GM23338 (cell line): ENCODE data around the gene HTR6. TPM values are rescaled to one million over a fixed set of nuclear protein-coding genes. Genes with fewer than 3 reads are reported as not detected.

Experiments
- ATAC-seq: fragments of 200-7000 bp; cut with Tn5 transposase; 3 replicates; pipeline ENCODE4 v1.9.1; 2020
- DNase-seq: peaks from one replicate; pipeline ENCODE4 v3.0.0-alpha.2; 2015; ENCODE audit warnings: low spot score
- H2AFZ ChIP-seq: fragments of 200-600 bp; sonication (generic); 2 replicates; pipeline ENCODE4 v1.8.0; 2016; ENCODE audit warnings: antibody characterized with exemption, mild to moderate bottlenecking, moderate library complexity
- H3F3A ChIP-seq: fragments of 200-600 bp; sonication (generic); replicated peaks from 2 replicates; pipeline ENCODE4 v1.8.0; 2017; ENCODE audit warnings: antibody characterized with exemption, mixed run types, low read depth
- H3K27ac ChIP-seq: fragments of 200-600 bp; sonication (generic); 2 replicates; pipeline ENCODE4 v1.6.1; 2016; ENCODE audit warnings: low read depth
- H3K27me3 ChIP-seq: fragments of 200-600 bp; sonication (generic); 2 replicates; pipeline ENCODE4 v1.8.0; 2016; ENCODE audit warnings: mild to moderate bottlenecking, mixed run types, moderate library complexity; ENCODE audit not compliant: insufficient read depth
- H3K36me3 ChIP-seq: fragments of 200-600 bp; sonication (generic); 2 replicates; pipeline ENCODE4 v1.8.0; 2016; ENCODE audit warnings: mild to moderate bottlenecking; ENCODE audit not compliant: insufficient read depth
- H3K4me1 ChIP-seq: fragments of 200-600 bp; sonication (generic); 2 replicates; pipeline ENCODE4 v1.8.0; 2016; ENCODE audit warnings: mild to moderate bottlenecking, moderate library complexity; ENCODE audit not compliant: insufficient read depth
- H3K4me2 ChIP-seq: fragments of 200-600 bp; sonication (generic); 2 replicates; pipeline ENCODE4 v1.7.1; 2017; ENCODE audit warnings: mixed run types
- H3K4me3 ChIP-seq: fragments of 200-600 bp; sonication (generic); 2 replicates; pipeline ENCODE4 v1.6.1; 2016; ENCODE audit warnings: mixed run types
- H3K79me2 ChIP-seq: fragments of 200-600 bp; sonication (generic); replicated peaks from 2 replicates; pipeline ENCODE4 v1.8.0; 2017; ENCODE audit warnings: mild to moderate bottlenecking; ENCODE audit not compliant: insufficient read depth
- H3K9me2 ChIP-seq: fragments of 200-600 bp; sonication (generic); 2 replicates; pipeline ENCODE4 v1.8.0; 2017; ENCODE audit not compliant: insufficient read depth
- H4K20me1 ChIP-seq: fragments of 200-600 bp; sonication (generic); replicated peaks from 2 replicates; pipeline ENCODE4 v1.8.0; 2017; ENCODE audit warnings: mild to moderate bottlenecking; ENCODE audit not compliant: insufficient read depth
- H3K27ac Mint-ChIP-seq: 2 replicates; pipeline ENCODE4 v1.8.0; 2020; ENCODE audit warnings: inconsistent platforms, mild to moderate bottlenecking, moderate library complexity, mixed read lengths
- H3K27me3 Mint-ChIP-seq: 3 replicates; pipeline ENCODE4 v1.8.0; 2022; ENCODE audit warnings: low read depth, mild to moderate bottlenecking, moderate library complexity, mixed read lengths, inconsistent platforms; ENCODE audit not compliant: insufficient read depth, poor library complexity
- H3K36me3 Mint-ChIP-seq: 3 replicates; pipeline ENCODE4 v1.8.0; 2021; ENCODE audit warnings: low read depth, mild to moderate bottlenecking, inconsistent platforms, moderate library complexity, mixed read lengths
- H3K4me1 Mint-ChIP-seq: 3 replicates; pipeline ENCODE4 v1.8.0; 2020; ENCODE audit warnings: mild to moderate bottlenecking, inconsistent platforms, mixed read lengths
- H3K4me3 Mint-ChIP-seq: 3 replicates; pipeline ENCODE4 v1.8.0; 2021; ENCODE audit warnings: moderate library complexity, mild to moderate bottlenecking, inconsistent platforms, mixed read lengths
- H3K9me3 Mint-ChIP-seq: 3 replicates; pipeline ENCODE4 v1.8.0; 2020; ENCODE audit warnings: moderate library complexity, mild to moderate bottlenecking, inconsistent platforms, mixed read lengths
- CREB1 ChIP-seq: fragments of 250-450 bp; sonication (Bioruptor Pico); IDR thresholded peaks from 2 replicates; pipeline ENCODE4 v1.5.0; 2020; ENCODE audit warnings: low read depth, mild to moderate bottlenecking, moderate library complexity
- CTCF ChIP-seq, 2 experiments: fragments of 200-600 bp in 1 of 2; sonication (generic) in 1 of 2; conservative IDR thresholded peaks; 2 replicates each; pipeline versions ENCODE4 v1.5.1 to v1.6.1; 2016 to 2017; ENCODE audit warnings: antibody characterized with exemption in 2 of 2, low read depth in 2 of 2, mild to moderate bottlenecking in 2 of 2, moderate library complexity in 1 of 2
- ETS1 ChIP-seq: IDR thresholded peaks from 2 replicates; pipeline ENCODE4 v1.6.1; 2016; ENCODE audit warnings: antibody characterized with exemption
- EZH2 ChIP-seq: fragments of 200-600 bp; sonication (generic); IDR thresholded peaks from one replicate; pipeline ENCODE4 v1.8.0; 2017; ENCODE audit warnings: antibody characterized with exemption, mild to moderate bottlenecking, low read depth; ENCODE audit not compliant: unreplicated experiment
- EZH2phosphoT487 ChIP-seq: fragments of 200-600 bp; sonication (generic); IDR thresholded peaks from one replicate; pipeline ENCODE4 v1.8.1; 2018; ENCODE audit warnings: antibody characterized with exemption; ENCODE audit not compliant: unreplicated experiment
- POLR2AphosphoS5 ChIP-seq: IDR thresholded peaks from 2 replicates; pipeline ENCODE4 v1.6.1; 2016; ENCODE audit warnings: antibody characterized with exemption, low read depth
- REST ChIP-seq: IDR thresholded peaks from one replicate; pipeline ENCODE4 v1.6.1; 2018; ENCODE audit warnings: antibody characterized with exemption; ENCODE audit not compliant: unreplicated experiment
- STAT1 ChIP-seq: IDR thresholded peaks from one replicate; pipeline ENCODE4 v1.6.1; 2016; ENCODE audit warnings: antibody characterized with exemption; ENCODE audit not compliant: unreplicated experiment
- ZNF114 ChIP-seq: fragments of 250-450 bp; sonication (Bioruptor Pico); IDR thresholded peaks from 2 replicates; pipeline ENCODE4 v1.5.0; 2020; ENCODE audit warnings: mild to moderate bottlenecking, moderate library complexity
- ZNF331 ChIP-seq: fragments of 250-450 bp; sonication (Bioruptor Pico); IDR thresholded peaks from 2 replicates; pipeline ENCODE4 v1.5.0; 2020; ENCODE audit warnings: low read depth, mild to moderate bottlenecking, moderate library complexity
- ZNF462 ChIP-seq: fragments of 250-450 bp; sonication (Bioruptor Pico); IDR thresholded peaks from 2 replicates; pipeline ENCODE4 v1.5.0; 2020; ENCODE audit warnings: mild to moderate bottlenecking, moderate library complexity
- polyA plus RNA-seq: library from polyadenylated mRNA; unstranded; fragments of >200 nt; fragmentation: Nextera tagmentation; extraction: Ambion mirVana; gene quantifications from 2 replicates; pipeline ENCODE4 v1.2.1, GENCODE V29; 2016
- total RNA-seq: library from RNA; depleted of rRNA; stranded (reverse); fragments of >200 nt; shearing (Covaris generic); gene quantifications from 2 replicates; pipeline ENCODE4 v1.2.3, GENCODE V29; 2014

HTR6 gene
- total and polyA plus RNA-seq, 2 experiments from 2014 or later = 0.26 to 0.66 TPM

GRCh38 chr1:19684677-19685076 is 20.0 kb downstream of the HTR6 start:
- no peak overlapping the region for H3K27ac ChIP-seq
- peaks cover 11% of the 10 kb centered on the region for H3K4me1 ChIP-seq
- no peaks in the 10 kb centered on the region for H3K27me3 ChIP-seq
- Mint-ChIP-seq H3K36me3 (peaks cover 11% of the 10 kb centered on the region; the same call in 2 of the 3 replicates), H3K4me1 (peaks cover 15% of the 10 kb centered on the region), H3K27ac (no peak overlapping the region), H3K9me3 (peaks cover 5% of the 10 kb centered on the region; the same call in 2 of the 3 replicates), H3K27me3 (peaks cover 9% of the 10 kb centered on the region), H3K4me3 (no peak overlapping the region)
- no peaks in the 10 kb centered on the region for H3F3A ChIP-seq
- no peak for ATAC-seq
- DNase-seq = no peak
- H3K36me3 ChIP-seq = no peaks in the 10 kb centered on the region
- no peaks in the 10 kb centered on the region for H3K9me2 ChIP-seq
- no peak overlapping the region for H3K4me3 ChIP-seq
- H3K79me2 ChIP-seq = no peaks in the 10 kb centered on the region
- no peak overlapping the region for H3K4me2 ChIP-seq
- H4K20me1 ChIP-seq = no peaks in the 10 kb centered on the region
- TF ChIP-seq ZNF114 (CRISPR knock-in tag) = no peak
- no peak for TF ChIP-seq ZNF331 (CRISPR knock-in tag)
- TF ChIP-seq STAT1 = no peak
- no peak for TF ChIP-seq EZH2
- TF ChIP-seq ETS1 = no peak
- no peak for TF ChIP-seq REST
- no peak for TF ChIP-seq ZNF462 (CRISPR knock-in tag)
- TF ChIP-seq CREB1 (CRISPR knock-in tag) = no peak
- no peak for TF ChIP-seq CTCF (conservative IDR thresholded peaks at IDR 0.05; ENCODE audit: low read depth in 2 of 2)
- TF ChIP-seq POLR2AphosphoS5 = no peak
- no peak for TF ChIP-seq EZH2phosphoT487
- no peak overlapping the region for H2AFZ ChIP-seq
